ENCODE data around the gene CLDN7. TPM values are rescaled to one million over a fixed set of nuclear protein-coding genes. Genes with fewer than 3 reads are reported as not detected.

The CLDN7 gene
- total RNA-seq, 1 experiment from 2014 or later, result 286 TPM

DNA sequence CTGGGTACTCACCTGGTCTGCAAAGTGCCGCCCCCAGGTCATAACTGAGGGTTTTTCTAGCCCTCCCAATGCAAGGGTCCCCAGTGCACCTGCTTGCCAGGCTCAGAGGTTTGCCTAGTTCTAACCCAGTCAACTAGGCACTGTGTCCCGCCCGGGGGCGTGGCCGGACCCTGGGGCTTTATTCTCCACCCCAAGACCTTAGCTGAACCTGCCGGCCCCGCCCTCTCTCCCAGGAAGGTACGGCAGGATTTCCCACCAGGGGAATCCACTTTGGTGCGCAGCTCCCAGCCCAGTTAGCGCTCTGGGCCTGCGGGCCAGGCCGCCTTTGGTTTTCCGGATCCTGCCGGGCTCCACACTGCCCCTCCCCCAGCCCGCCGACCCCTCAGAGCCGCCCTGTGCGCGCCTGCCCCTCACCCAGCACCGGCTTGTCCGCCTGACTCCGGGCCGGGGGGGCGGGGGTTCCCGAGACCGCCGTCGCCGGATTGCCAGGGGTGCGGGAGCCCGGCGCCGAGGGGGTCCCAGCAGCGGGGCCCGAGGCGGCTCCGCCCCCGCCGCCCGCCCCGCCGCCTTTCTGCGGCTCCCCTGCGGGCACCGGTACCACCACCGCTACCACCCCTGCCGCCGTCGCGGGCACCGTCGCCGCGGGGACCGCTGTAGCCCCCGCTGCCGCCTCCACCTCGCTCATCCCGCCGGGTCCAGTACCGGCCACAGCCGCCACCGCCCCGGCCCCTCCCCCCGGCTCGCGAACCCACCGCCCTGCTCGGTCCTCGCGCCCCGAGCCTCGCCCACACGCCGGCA is 31.7 kb upstream of the CLDN7 start:
- no peak overlapping the region for H3K9ac ChIP-seq (ENCODE audit: low read length)
- CTCF ChIA-PET, result interaction anchor here (1.0 kb wide), 1 partner anchor 13 kb away, joined by 3 read pairs; the partner anchor contains the start of gene SLC2A4
- no peaks in the 10 kb centered on the region for H3K9me3 ChIP-seq (ENCODE audit: control insufficient read depth in 1 of 2, insufficient read depth in 1 of 2, low read depth in 1 of 2, low read length in 2 of 2)

GRCh38 chr17:7293159-7293558 is 30.9 kb upstream of the CLDN7 start:
- peaks cover 17 to 41% of the 10 kb centered on the region in 2 experiments; a peak in 3 of 4 replicates for H3K4me1 ChIP-seq (ENCODE audit: control insufficient read depth in 1 of 2, insufficient read depth in 2 of 2, low read length in 2 of 2)
- H3K4me3 ChIP-seq (replicated peaks in 1 of 2; ENCODE audit: low read depth in 1 of 2, low read length in 2 of 2), result no peak overlapping the region
- DNase-seq (ENCODE audit: low read depth, low spot score), result no peak
- H3K27ac ChIP-seq (ENCODE audit: low read depth, low read length), result no peak overlapping the region
- CTCF ChIA-PET, result interaction anchor here (1.0 kb wide), 1 partner anchor 12 kb away, joined by 3 read pairs; the partner anchor contains the start of gene SLC2A4
- POLR2A ChIA-PET, result interaction anchor here (0.6 to 1.3 kb wide), 2 partner anchors 53 to 111 kb away, joined by 3 to 4 read pairs; partner anchors contain the start of genes PHF23 and TMEM256
- no TSS peak for BruUV-seq (replicated peaks)
- H4K20me1 ChIP-seq (ENCODE audit: insufficient read depth), result no peaks in the 10 kb centered on the region
- no peaks in the 10 kb centered on the region for H3K36me3 ChIP-seq (ENCODE audit: control insufficient read depth in 1 of 2, insufficient read depth in 2 of 2, low read length in 2 of 2)
- intact Hi-C loops (cut with micrococcal nuclease), result no loop called here
- no peaks in the 10 kb centered on the region for H3K9me2 ChIP-seq (ENCODE audit: insufficient read depth)
- H3K9me3 ChIP-seq (ENCODE audit: control insufficient read depth in 1 of 2, insufficient read depth in 1 of 2, low read depth in 1 of 2, low read length in 2 of 2), result no peaks in the 10 kb centered on the region
- no peaks in the 10 kb centered on the region for H3K27me3 ChIP-seq (ENCODE audit: insufficient read depth, low read length)
- no peak overlapping the region for H3K4me2 ChIP-seq (ENCODE audit: low read length)
- H3K79me2 ChIP-seq (ENCODE audit: insufficient read depth, low read length), result no peaks in the 10 kb centered on the region
- no peak for ATAC-seq
- TF ChIP-seq, protein P1, sequence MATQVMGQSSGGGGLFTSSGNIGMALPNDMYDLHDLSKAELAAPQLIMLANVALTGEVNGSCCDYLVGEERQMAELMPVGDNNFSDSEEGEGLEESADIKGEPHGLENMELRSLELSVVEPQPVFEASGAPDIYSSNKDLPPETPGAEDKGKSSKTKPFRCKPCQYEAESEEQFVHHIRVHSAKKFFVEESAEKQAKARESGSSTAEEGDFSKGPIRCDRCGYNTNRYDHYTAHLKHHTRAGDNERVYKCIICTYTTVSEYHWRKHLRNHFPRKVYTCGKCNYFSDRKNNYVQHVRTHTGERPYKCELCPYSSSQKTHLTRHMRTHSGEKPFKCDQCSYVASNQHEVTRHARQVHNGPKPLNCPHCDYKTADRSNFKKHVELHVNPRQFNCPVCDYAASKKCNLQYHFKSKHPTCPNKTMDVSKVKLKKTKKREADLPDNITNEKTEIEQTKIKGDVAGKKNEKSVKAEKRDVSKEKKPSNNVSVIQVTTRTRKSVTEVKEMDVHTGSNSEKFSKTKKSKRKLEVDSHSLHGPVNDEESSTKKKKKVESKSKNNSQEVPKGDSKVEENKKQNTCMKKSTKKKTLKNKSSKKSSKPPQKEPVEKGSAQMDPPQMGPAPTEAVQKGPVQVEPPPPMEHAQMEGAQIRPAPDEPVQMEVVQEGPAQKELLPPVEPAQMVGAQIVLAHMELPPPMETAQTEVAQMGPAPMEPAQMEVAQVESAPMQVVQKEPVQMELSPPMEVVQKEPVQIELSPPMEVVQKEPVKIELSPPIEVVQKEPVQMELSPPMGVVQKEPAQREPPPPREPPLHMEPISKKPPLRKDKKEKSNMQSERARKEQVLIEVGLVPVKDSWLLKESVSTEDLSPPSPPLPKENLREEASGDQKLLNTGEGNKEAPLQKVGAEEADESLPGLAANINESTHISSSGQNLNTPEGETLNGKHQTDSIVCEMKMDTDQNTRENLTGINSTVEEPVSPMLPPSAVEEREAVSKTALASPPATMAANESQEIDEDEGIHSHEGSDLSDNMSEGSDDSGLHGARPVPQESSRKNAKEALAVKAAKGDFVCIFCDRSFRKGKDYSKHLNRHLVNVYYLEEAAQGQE (IDR thresholded peaks at IDR 0.05; ENCODE audit: low read depth), result no peak
- no peak for TF ChIP-seq POLR2AphosphoS5 (IDR thresholded peaks at IDR 0.05; ENCODE audit: low read depth, low read length)
- no peak for TF ChIP-seq SP1 (IDR thresholded peaks at IDR 0.05; ENCODE audit: low read depth)
- no peak for TF ChIP-seq FOSL1 (IDR thresholded peaks at IDR 0.05; ENCODE audit: low read depth)
- no peak for TF ChIP-seq SRF (IDR thresholded peaks at IDR 0.05; ENCODE audit: low read depth)
- TF ChIP-seq, protein P2, sequence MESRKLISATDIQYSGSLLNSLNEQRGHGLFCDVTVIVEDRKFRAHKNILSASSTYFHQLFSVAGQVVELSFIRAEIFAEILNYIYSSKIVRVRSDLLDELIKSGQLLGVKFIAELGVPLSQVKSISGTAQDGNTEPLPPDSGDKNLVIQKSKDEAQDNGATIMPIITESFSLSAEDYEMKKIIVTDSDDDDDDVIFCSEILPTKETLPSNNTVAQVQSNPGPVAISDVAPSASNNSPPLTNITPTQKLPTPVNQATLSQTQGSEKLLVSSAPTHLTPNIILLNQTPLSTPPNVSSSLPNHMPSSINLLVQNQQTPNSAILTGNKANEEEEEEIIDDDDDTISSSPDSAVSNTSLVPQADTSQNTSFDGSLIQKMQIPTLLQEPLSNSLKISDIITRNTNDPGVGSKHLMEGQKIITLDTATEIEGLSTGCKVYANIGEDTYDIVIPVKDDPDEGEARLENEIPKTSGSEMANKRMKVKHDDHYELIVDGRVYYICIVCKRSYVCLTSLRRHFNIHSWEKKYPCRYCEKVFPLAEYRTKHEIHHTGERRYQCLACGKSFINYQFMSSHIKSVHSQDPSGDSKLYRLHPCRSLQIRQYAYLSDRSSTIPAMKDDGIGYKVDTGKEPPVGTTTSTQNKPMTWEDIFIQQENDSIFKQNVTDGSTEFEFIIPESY (IDR thresholded peaks at IDR 0.05; ENCODE audit: extremely low read depth, insufficient replicate concordance, low read length), result no peak
- no peak for TF ChIP-seq CTCF (IDR thresholded peaks at IDR 0.05 in 2 of 3, conservative IDR thresholded peaks at IDR 0.05 in 1 of 3; ENCODE audit: borderline replicate concordance in 1 of 3, insufficient read depth in 1 of 3, low read depth in 2 of 3, low read length in 2 of 3)
- TF ChIP-seq ZFX (IDR thresholded peaks at IDR 0.05), result no peak
- H2AFZ ChIP-seq (ENCODE audit: low read depth, low read length, poor library complexity, severe bottlenecking), result no peak overlapping the region
- RAD21 ChIA-PET (ENCODE audit: low non-redundant PET in 1 of 2, low total read pairs in 2 of 2, uncharacterized antibody in 2 of 2, unreplicated experiment in 2 of 2), result interaction anchor here in 1 of 2 experiments (0.6 kb wide), 1 partner anchor 28 kb away, joined by 3 read pairs; no protein-coding TSS in a partner anchor
- no peak overlapping the region for H3K9ac ChIP-seq (ENCODE audit: low read length)

More for the DNA sequence above, 31.7 kb upstream of the CLDN7 start:
- no TSS peak for BruUV-seq (replicated peaks)
- ChIA-PET RAD21 (ENCODE audit: low non-redundant PET in 1 of 2, low total read pairs in 2 of 2, uncharacterized antibody in 2 of 2, unreplicated experiment in 2 of 2) (no interaction called here), POLR2A (interaction anchor here (1.3 kb wide), 1 partner anchor 54 kb away, joined by 4 read pairs; the partner anchor contains the start of gene PHF23)
- no peak overlapping the region for H3K4me3 ChIP-seq (replicated peaks in 1 of 2; ENCODE audit: low read depth in 1 of 2, low read length in 2 of 2)
- no peaks in the 10 kb centered on the region for H3K9me2 ChIP-seq (ENCODE audit: insufficient read depth)
- ATAC-seq (no peak), DNase-seq (ENCODE audit: low read depth, low spot score) (no peak)
- no peak overlapping the region for H2AFZ ChIP-seq (ENCODE audit: low read depth, low read length, poor library complexity, severe bottlenecking)
- no peaks in the 10 kb centered on the region for H3K36me3 ChIP-seq (ENCODE audit: control insufficient read depth in 1 of 2, insufficient read depth in 2 of 2, low read length in 2 of 2)
- H3K4me2 ChIP-seq (ENCODE audit: low read length), result peak overlapping the region; percentile 70
- TF ChIP-seq, protein P3, sequence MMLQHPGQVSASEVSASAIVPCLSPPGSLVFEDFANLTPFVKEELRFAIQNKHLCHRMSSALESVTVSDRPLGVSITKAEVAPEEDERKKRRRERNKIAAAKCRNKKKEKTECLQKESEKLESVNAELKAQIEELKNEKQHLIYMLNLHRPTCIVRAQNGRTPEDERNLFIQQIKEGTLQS (IDR thresholded peaks at IDR 0.05), result no peak
- no peak overlapping the region; the same call in 1 of the 2 replicates for H3K27ac ChIP-seq (ENCODE audit: low read depth, low read length)
- intact Hi-C loops (cut with micrococcal nuclease), result no loop called here
- H3K79me2 ChIP-seq (ENCODE audit: insufficient read depth, low read length), result no peaks in the 10 kb centered on the region
- H3K4me1 ChIP-seq (ENCODE audit: control insufficient read depth in 1 of 2, insufficient read depth in 2 of 2, low read length in 2 of 2), result peaks cover 17 to 41% of the 10 kb centered on the region in 2 experiments; a peak in 3 of 4 replicates
- no peaks in the 10 kb centered on the region for H3K27me3 ChIP-seq (ENCODE audit: insufficient read depth, low read length)
- no peaks in the 10 kb centered on the region for H4K20me1 ChIP-seq (ENCODE audit: insufficient read depth)

Data from HCT116 (cell line).